ENCODE results near the gene SMCO3. TPM values are rescaled to one million over a fixed set of nuclear protein-coding genes. Genes with fewer than 3 reads are reported as not detected.

The SMCO3 gene
- total and polyA plus RNA-seq, 10 of the 15 experiments (the other 5 are each of a cell fraction or from before 2014, with no cell fraction given), result 0.05 to 0.35 (median 0.10) TPM; not detected in 6

- TF ChIP-seq ZSCAN29 (IDR thresholded peaks at IDR 0.05) (no peak), ATF7 (IDR thresholded peaks at IDR 0.05; ENCODE audit: low read depth) (peak; percentile 74), IKZF1 (conservative IDR thresholded peaks at IDR 0.05) (peak; percentile 51; the same call in 1 of the 2 replicates), NFIC (IDR thresholded peaks at IDR 0.05; ENCODE audit: low read depth, low read length) (peak; percentile 34; the same call in 1 of the 2 replicates), KAT2A (conservative IDR thresholded peaks at IDR 0.05; ENCODE audit: control insufficient read depth, low read depth, low read length) (no peak), RUNX3 (IDR thresholded peaks at IDR 0.05; ENCODE audit: low read length) (peak; percentile 56; the same call in 1 of the 2 replicates), ZNF687 (IDR thresholded peaks at IDR 0.05) (peak; percentile 48; the same call in 1 of the 2 replicates)
These were observed 42.3 kb downstream of the SMCO3 start (continued) for GRCh38 chr12:14771651-14772137.
